GM21381 (cell line): ENCODE measurements around the gene CSF1.

Experiments
- ATAC-seq: cut with Tn5 transposase; IDR thresholded peaks from one replicate; pipeline ENCODE4 v1.9.1; 2021; ENCODE audit warnings: mild to moderate bottlenecking, moderate library complexity; ENCODE audit not compliant: unreplicated experiment

Gene CSF1

GRCh38 chr1:109901141-109901523, 9.5 kb upstream of the CSF1 start:
- no peak for ATAC-seq

DNA sequence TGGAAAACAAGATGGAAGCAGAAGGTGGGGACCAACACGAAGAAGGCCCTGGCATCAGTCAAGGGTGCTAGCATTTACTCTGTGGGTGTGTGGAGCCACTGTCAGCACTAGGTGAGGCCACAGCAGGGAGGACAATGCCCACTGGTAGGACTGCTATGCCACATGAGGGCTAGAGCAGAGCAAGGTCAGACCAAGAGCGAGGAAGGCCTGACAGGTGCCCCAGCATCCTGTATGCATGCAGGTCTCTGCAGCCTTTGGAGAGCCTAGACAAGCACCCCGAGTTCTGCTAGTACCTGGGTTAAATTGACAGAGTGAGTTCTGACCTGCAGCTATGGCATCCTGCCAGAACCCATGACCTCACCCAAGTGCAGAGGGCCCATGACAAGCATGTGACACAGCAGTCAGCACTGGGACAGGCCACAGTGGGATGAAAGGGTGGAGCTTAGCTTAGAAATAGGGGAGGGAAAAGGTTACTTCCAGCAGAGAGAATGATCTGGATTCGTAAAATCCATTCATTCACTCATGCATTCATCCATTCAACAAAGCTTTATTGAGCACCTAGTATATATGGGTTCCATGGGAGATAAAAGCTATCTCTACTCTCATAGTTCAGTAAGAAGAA, 9.0 kb upstream of the CSF1 start:
- no peak for ATAC-seq

- ATAC-seq, result no peak
Observed at GRCh38 chr1:109902204-109902985, 8.3 kb upstream of the CSF1 start.

DNA sequence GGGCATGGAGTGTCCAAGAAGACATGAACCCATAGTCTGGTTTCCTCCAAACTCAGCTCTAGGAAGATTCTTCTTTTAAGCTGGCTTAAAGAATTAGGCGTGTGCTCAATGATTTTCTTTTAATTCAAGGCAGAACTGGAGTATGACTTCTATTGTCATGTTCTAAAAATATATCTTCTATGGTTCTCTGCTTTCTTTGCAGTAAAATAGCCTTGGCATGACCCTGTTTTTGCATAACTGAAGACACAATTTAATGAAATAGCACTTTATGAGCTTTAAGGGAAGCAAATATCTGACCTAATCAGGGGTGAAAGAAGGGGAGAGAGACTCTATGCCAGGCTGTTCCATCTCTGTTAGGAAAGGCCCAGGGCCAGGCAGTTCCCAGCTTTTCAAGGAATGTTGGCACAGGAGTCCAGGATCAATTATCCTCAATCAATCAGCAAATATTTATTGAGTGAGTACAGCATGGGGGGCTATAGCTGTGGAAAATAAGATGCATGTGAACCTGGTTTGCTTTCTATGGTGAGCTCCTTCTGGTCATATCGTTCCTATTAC, 7.2 kb upstream of the CSF1 start:
- no peak for ATAC-seq

DNA sequence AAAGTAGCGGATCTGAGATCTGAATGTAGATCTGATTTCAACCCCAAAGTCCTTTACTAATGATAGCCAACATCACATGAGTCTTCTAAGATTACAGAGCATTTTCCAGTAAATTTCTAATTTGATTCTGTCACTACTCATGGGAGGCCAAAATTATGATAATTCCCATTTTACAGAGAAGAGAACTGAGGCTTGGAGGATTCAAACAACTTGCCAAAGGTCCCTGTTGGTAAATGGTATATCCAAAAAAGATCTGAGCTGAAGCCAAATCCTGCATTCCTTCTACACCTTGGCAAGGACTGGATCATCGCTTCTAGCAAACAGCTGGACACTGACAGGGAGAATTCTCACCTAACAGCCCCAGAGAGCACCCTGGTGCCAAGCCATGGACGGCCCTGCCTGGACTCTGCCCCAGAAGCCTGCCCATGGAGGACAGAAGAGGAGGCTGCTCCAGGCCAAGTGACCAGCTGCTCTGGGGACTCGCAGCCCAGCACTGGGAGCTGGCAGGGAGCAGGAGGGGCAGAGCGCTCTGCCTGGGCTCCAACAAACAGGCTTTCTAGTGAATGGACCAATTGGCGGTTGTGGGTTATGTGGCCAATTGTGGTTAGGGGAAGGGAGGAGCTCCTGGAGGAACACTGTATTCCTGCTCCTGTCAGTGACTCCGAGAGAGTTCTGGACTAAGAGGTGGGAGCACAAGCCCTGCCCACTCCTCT, 6.4 kb upstream of the CSF1 start:
- no peak for ATAC-seq

DNA sequence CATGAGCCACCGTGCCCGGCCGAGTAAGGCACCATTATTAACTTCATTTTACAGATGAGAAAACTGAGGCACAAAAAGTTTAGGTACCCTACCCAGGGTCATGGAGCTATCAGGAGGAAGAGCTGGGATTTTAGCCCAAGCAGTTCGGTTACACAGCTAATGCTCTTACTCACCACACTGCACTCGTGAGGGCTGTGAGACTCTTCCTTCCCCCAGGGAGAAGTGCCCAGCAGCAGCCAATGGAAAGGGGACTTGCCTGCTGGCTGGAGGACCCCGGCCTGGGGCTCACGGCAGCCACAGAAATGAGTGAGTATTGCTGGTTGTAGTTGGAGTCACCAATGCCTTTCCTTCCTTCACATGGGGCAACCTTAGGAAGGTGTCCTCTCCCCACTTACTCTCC, 5.2 kb upstream of the CSF1 start:
- no peak for ATAC-seq

GRCh38 chr1:109906160-109906838, 4.3 kb upstream of the CSF1 start:
- ATAC-seq, result peak; percentile 83

- no peak for ATAC-seq
Observed at GRCh38 chr1:109906839-109907180, 3.8 kb upstream of the CSF1 start.

DNA sequence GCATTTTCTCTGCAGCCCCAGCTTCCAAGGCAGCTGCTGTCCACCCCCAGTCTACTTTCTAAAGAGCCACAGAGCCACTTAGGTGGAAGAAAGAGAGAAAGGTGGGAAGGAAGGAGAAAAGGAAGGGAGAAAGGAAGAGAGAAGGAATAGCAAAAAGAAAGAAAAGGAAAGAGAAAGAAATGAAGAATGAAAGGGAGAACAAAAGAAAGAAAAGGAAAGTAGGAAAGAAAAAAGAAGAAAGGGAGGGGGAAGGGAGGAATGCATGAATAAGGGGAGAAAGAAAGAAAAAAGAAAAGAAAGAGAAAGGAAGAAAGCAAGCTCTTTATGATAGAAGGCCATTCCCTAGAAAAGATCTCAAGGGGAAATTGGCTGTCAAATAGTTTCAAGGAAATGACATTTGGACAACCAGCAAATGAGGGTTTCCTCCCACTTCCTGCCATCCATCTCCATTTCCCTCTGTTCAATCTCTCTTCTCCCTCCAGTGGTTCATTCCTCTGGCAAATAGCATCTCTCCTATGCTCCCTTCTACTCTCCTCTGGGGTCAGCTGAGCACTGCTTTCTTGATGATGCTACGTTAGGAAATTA, 3.4 kb upstream of the CSF1 start:
- ATAC-seq, result no peak

GRCh38 chr1:109908836-109909235, 1.8 kb upstream of the CSF1 start:
- no peak for ATAC-seq

- no peak for ATAC-seq
Observed at GRCh38 chr1:109909561-109909960, 1.1 kb upstream of the CSF1 start.

DNA sequence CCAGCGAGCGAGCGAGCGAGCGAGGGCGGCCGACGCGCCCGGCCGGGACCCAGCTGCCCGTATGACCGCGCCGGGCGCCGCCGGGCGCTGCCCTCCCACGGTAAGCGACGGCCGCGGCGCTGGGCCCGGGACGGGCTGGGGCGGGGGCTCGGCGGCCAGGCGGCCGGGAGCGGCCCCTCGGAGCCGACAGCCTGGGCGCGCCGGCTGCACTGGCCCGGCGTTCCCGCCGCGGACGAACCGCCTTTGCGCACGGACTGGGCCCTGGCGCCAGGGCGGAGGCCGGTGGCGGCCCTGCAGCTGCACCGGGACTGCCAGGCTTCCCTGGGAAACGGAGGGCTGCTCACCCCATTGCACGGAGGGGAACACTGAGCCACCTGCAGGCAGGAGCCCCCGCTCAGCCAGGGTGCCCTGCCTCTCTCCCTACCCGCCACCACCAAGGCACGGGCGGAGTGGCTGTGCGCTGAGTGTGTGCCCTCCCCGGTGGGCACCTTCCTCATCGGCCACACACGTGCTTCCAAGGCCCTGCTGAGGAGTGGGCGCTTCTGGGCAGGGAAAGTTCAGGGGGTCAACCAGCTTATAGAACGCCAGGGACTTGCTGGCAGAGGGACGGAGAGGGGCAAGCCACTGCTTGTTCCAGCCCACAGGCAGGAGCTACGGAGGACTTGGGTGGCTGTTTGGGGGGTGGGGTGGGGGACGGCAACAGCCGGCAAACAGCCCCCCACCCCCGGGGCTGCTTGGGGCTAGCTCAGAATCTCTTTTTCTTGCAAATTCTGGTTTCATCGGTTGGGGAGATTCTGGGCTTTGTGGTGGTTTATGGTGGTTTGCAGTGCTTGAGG, 532 bp downstream of the CSF1 start:
- ATAC-seq, result peak; percentile 21

- no peak for ATAC-seq
Observed at GRCh38 chr1:109912214-109912861, 1.7 kb downstream of the CSF1 start.

DNA sequence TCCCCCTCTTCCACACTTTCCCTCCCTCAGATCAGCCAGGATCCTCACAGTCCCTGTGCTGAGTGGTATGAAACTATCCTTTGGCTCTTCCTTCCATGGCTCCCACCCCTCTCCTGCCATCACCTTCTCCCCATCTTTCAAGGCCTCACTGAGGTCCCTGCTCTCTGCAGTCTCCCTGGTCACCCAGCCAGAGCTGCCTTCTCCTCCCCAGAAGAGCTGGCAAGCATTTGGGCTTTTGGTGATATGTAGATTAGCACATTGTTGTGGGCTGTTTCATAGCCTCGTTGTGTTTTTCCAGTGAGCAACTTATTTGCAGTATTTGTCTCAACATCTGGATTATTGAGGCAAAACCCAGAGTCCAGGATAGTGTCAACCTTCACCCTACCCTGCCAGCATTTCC, 2.2 kb downstream of the CSF1 start:
- ATAC-seq, result no peak

- ATAC-seq, result no peak
Observed at GRCh38 chr1:109913360-109913879, 2.8 kb downstream of the CSF1 start.

DNA sequence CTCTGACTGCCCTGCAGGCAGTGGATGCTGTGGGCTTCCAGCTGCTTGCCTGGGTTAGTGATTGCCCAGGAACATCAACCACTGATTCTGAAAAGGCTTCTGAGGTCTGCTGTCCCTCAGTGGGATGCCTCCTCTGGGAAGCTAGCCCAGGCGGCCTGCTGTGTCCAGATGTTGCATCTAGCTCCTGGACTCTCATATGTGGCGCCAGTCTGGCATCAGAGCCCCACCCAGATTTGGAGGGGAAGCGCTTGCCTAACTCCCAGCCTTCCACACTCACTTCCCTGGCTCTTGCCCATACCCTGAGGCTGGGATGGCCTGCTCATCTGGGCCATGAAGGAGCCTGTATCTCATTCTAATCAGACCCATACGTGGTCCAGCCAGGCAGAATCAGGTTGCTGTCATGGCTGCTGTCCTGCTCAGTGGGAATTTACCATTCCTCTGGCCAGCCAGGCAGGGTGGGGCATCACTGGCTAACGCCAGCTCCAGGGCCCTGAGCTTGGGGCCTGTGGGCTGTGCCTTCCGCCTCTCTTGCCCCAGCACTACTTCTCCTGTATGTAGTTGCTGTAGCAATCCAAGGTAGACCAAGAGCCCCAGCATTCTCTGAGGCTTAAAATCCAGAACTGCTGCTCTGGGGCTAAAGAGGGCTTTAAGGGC, 4.1 kb downstream of the CSF1 start:
- ATAC-seq, result no peak

DNA sequence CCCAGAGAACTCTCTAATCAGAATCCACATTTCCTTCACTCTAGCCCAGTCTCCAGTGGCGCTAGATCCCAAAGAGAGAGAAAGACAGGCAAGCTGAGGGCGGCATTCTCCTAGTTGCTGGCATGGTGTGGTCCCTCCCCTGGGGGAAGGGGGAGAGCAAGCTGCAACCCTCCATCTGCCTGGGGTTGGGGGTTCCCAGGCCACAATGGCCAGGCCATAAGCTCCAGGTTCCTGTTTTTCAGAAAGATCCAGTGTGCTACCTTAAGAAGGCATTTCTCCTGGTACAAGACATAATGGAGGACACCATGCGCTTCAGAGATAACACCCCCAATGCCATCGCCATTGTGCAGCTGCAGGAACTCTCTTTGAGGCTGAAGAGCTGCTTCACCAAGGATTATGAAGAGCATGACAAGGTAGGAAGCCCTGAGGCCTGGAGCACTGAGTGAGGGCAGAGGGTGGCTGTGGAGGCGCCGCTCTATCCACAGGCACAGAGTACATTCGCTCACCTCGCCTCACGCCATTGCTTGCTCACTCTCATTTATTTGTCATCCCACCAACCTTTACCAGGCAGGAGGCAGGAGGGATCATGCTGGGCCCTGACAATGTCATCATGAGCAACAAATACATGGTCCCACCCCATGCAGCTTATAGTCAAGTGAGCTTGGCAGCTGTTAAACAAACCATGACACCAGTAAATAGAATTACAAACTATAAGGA, 6.6 kb downstream of the CSF1 start:
- no peak for ATAC-seq
